GM12878 (cell line): ENCODE results near the gene DNAJC3. TPM values are rescaled to one million over a fixed set of nuclear protein-coding genes. Genes with fewer than 3 reads are reported as not detected.

Experiments
- ATAC-seq: fragments of 200-7000 bp; cut with Tn5 transposase; 3 replicates; pipeline ENCODE4 v1.9.1; 2020; ENCODE audit warnings: mild to moderate bottlenecking, moderate library complexity
- BruUV-seq: library from RNA; stranded (reverse); fragments of 400-500 nt; replicated peaks from 2 replicates; lab custom pipeline; 2021; lab: Mats Ljungman, UMichigan
- CTCF ChIA-PET: fragments of 300-600 bp; sonication (Branson Sonifier 250); formaldehyde crosslinking; extraction: SDS; loops from one replicate; lab custom pipeline; 2021; ENCODE audit warnings: inconsistent platforms; lab: Yijun Ruan, JAX
- POLR2A ChIA-PET: fragments of 350-600 bp; formaldehyde crosslinking; extraction: SDS; loops from one replicate; lab custom pipeline; 2021; ENCODE audit warnings: inconsistent platforms; lab: Charles Lee
- RAD21 ChIA-PET: fragments of 300-600 bp; sonication (Branson Sonifier 250); formaldehyde crosslinking; loops from one replicate; lab custom pipeline; 2023; ENCODE audit warnings: antibody characterized with exemption; ENCODE audit not compliant: unreplicated experiment; lab: Charles Lee
- SMC1A ChIA-PET: fragments of 300-600 bp; sonication (Branson Sonifier 250); formaldehyde crosslinking; loops from one replicate; lab custom pipeline; 2023; ENCODE audit not compliant: unreplicated experiment, uncharacterized antibody; lab: Charles Lee
- DNase-seq: peaks from one replicate; pipeline ENCODE4 v3.0.0-alpha.2; 2011; ENCODE audit warnings: low read depth, low spot score
- FAIRE-seq: peaks from 3 replicates; lab custom pipeline; 2011; peaks lifted over from hg19 to GRCh38; lab: Jason Lieb, UNC
- H2AFZ ChIP-seq: 2 replicates; pipeline ENCODE4 v1.6.0; 2011; ENCODE audit warnings: low read depth, low read length, control low read depth; ENCODE audit not compliant: control insufficient read depth
- H3K27ac ChIP-seq: 2 replicates; pipeline ENCODE4 v1.5.1; 2011; ENCODE audit warnings: control low read depth; ENCODE audit not compliant: control insufficient read depth, insufficient read depth
- H3K27me3 ChIP-seq, 2 experiments: replicated peaks in 1 of 2; 2 replicates each; pipeline versions ENCODE4 v1.6.0 to v1.6.1; 2011; ENCODE audit warnings: low read length in 1 of 2; ENCODE audit not compliant: control insufficient read depth in 2 of 2, insufficient read depth in 2 of 2
- H3K36me3 ChIP-seq, 2 experiments: 2 replicates each; pipeline ENCODE4 v1.5.1; 2011; ENCODE audit warnings: low read length in 1 of 2; ENCODE audit not compliant: control insufficient read depth in 2 of 2, insufficient read depth in 2 of 2
- H3K4me1 ChIP-seq: 2 replicates; pipeline ENCODE4 v1.6.1; 2011; ENCODE audit warnings: mild to moderate bottlenecking, low read length, moderate library complexity, mixed read lengths; ENCODE audit not compliant: control insufficient read depth, insufficient read depth
- H3K4me2 ChIP-seq: 2 replicates; pipeline ENCODE4 v1.6.0; 2011; ENCODE audit warnings: control low read depth; ENCODE audit not compliant: control insufficient read depth, insufficient read depth
- H3K4me3 ChIP-seq: fragments of 200-600 bp; sonication (generic); 2 replicates; pipeline ENCODE4 v1.5.1; 2016
- H3K79me2 ChIP-seq: 2 replicates; pipeline ENCODE4 v1.6.0; 2011; ENCODE audit warnings: low read length; ENCODE audit not compliant: control insufficient read depth, insufficient read depth
- H3K9ac ChIP-seq: 2 replicates; pipeline ENCODE4 v1.8.0; 2011; ENCODE audit warnings: low read length, control low read depth, mixed read lengths; ENCODE audit not compliant: control insufficient read depth, insufficient read depth
- H3K9me3 ChIP-seq: replicated peaks from 3 replicates; pipeline ENCODE4 v1.5.1; 2011; ENCODE audit warnings: mild to moderate bottlenecking, low read length; ENCODE audit not compliant: control insufficient read depth, insufficient read depth
- H4K20me1 ChIP-seq: 2 replicates; pipeline ENCODE4 v1.6.0; 2011; ENCODE audit not compliant: control insufficient read depth, insufficient read depth
- CBX5 ChIP-seq: sonication (generic); IDR thresholded peaks from 2 replicates; pipeline ENCODE4 v1.6.1; 2016; ENCODE audit warnings: low read depth, moderate library complexity, mild to moderate bottlenecking, inconsistent platforms
- HDAC2 ChIP-seq: fragments of 200-600 bp; sonication (generic); IDR thresholded peaks from 2 replicates; pipeline ENCODE4 v1.6.1; 2017
- JUND ChIP-seq: IDR thresholded peaks from 2 replicates; pipeline ENCODE4 v1.6.1; 2012; ENCODE audit warnings: low read depth, mild to moderate bottlenecking, low read length, improper control_type of control experiment, moderate library complexity
- SPI1 ChIP-seq: IDR thresholded peaks from 2 replicates; pipeline ENCODE4 v1.6.1; 2011; ENCODE audit warnings: low read depth, mild to moderate bottlenecking, low read length, moderate library complexity, borderline replicate concordance; ENCODE audit not compliant: insufficient read depth
- SREBF2 ChIP-seq: IDR thresholded peaks from 2 replicates; pipeline ENCODE4 v1.6.1; 2012; ENCODE audit warnings: mild to moderate bottlenecking, low read length
- TBL1XR1 ChIP-seq: IDR thresholded peaks from 2 replicates; pipeline ENCODE4 v1.6.1; 2012; ENCODE audit warnings: low read depth, low read length, improper control_type of control experiment
- TCF7 ChIP-seq: IDR thresholded peaks from 2 replicates; pipeline ENCODE4 v1.6.1; 2014; ENCODE audit warnings: antibody characterized with exemption, borderline replicate concordance
- ZNF217 ChIP-seq: fragments of 450-650 bp; IDR thresholded peaks from 2 replicates; pipeline ENCODE4 v1.6.1; 2017; ENCODE audit warnings: antibody characterized with exemption, mild to moderate bottlenecking
- ZNF384 ChIP-seq: IDR thresholded peaks from 2 replicates; pipeline ENCODE4 v1.6.1; 2012; ENCODE audit warnings: low read depth, mild to moderate bottlenecking, low read length, improper control_type of control experiment, borderline replicate concordance
- WGBS: methylation state at CpG from one replicate; pipeline ENCODE4 v1.1.6; 2016; ENCODE audit warnings: low lambda C conversion rate; ENCODE audit not compliant: insufficient replicate concordance, insufficient coverage; ENCODE audit errors: missing lambda C conversion rate; 5-methylcytosine and 5-hydroxymethylcytosine counted together
- in situ Hi-C: fragments of 300-500 bp; cut with MboI; formaldehyde crosslinking; loops from 9 replicates; pipeline ENCODE4 v1.14.3; 2018; ENCODE audit warnings: mixed read lengths
- intact Hi-C: fragments of 100-400 bp; cut with micrococcal nuclease; formaldehyde crosslinking; loops from one replicate; pipeline ENCODE4 v1.14.2; 2022; ENCODE audit not compliant: unreplicated experiment
- polyA plus RNA-seq, 11 experiments: library from polyadenylated mRNA; depleted of rRNA in 4 of 11; unstranded in 6 of 11; stranded (reverse) in 5 of 11; fragments of >200 nt; fragmentation: Nextera tagmentation in 4 of 11; fragmentation: Illumina TruSeq in 1 of 11; extraction: Ambion mirVana in 4 of 11; extraction: Trizol in 1 of 11; gene quantifications; 1 replicate in 1 of 11; 2 replicates in 10 of 11; pipeline versions ENCODE4 v1.2.1 to v1.2.3, GENCODE V29; 2011 to 2016; ENCODE audit warnings: inconsistent platforms in 2 of 11, missing spikeins in 2 of 11, low read depth in 1 of 11
- total RNA-seq, 4 experiments: library from RNA; depleted of rRNA in 3 of 4; stranded (reverse); fragments of >200 nt in 3 of 4; fragmentation: Illumina TruSeq in 1 of 4; extraction: Trizol in 1 of 4; gene quantifications; 2 replicates each; pipeline versions ENCODE4 v1.2.1 to v1.2.3, GENCODE V29; 2013 to 2021
- TF ChIP-seq, protein P1 (sequence below): fragments of 450-650 bp; IDR thresholded peaks from 2 replicates; pipeline ENCODE4 v1.6.1; 2016; ENCODE audit warnings: mild to moderate bottlenecking, moderate library complexity, borderline replicate concordance
- TF ChIP-seq, protein P2 (sequence below): IDR thresholded peaks from 2 replicates; pipeline ENCODE4 v1.6.1; 2012; ENCODE audit warnings: low read depth, low read length, improper control_type of control experiment
- TF ChIP-seq, protein P3 (sequence below): IDR thresholded peaks from 2 replicates; pipeline ENCODE4 v1.6.1; 2011; ENCODE audit warnings: low read depth, mild to moderate bottlenecking, low read length, moderate library complexity, borderline replicate concordance; ENCODE audit errors: extremely low read depth
- TF ChIP-seq, protein P4 (sequence below): fragments of 450-650 bp; IDR thresholded peaks from 2 replicates; pipeline ENCODE4 v1.6.1; 2014; ENCODE audit warnings: mild to moderate bottlenecking
- TF ChIP-seq, protein P5 (sequence below): fragments of 450-650 bp; IDR thresholded peaks from 2 replicates; pipeline ENCODE4 v1.6.1; 2017; ENCODE audit warnings: mild to moderate bottlenecking

Gene DNAJC3
- total and polyA plus RNA-seq, 10 of the 15 experiments (the other 5 are each of a cell fraction or from before 2014, with no cell fraction given) = 9.3 to 37.4 (median 19.0) TPM

DNA sequence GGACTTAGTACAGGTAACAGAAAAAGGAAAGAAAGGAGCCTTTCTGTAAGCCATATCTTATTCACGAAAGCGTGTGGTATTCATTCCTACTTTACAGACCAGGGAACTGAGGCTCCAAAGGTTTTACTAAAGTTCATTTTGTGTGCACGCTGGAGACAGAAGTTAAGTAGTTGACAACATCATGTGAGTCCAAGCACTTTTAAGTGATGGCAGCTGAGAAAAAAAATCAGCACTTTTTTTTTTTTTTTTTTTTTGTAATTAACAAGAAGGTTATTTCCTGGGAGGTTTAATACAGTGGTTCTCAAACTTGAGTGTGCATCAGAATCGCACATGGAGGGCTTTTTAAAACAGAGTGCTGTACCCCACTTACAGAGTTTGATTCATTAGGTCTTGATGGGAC, 2.0 kb downstream of the DNAJC3 start:
- H3K4me1 ChIP-seq = no peaks in the 10 kb centered on the region
- H3K9ac ChIP-seq = peak overlapping the region; percentile 97
- peaks cover 0 to 3% of the 10 kb centered on the region in 2 experiments; a peak in 1 of 4 replicates for H3K36me3 ChIP-seq
- ATAC-seq = no peak
- no peak for TF ChIP-seq TBL1XR1
- TF ChIP-seq ZNF217 = no peak
- TF ChIP-seq SPI1 = no peak
- peak; percentile 76 for TF ChIP-seq ZNF384
- 0 out of 2 replicates have a peak, but pooled peaks have one; percentile 20 for TF ChIP-seq SREBF2
- TF ChIP-seq CBX5 = no peak
- no peak for TF ChIP-seq TCF7
- no peak for TF ChIP-seq JUND
- TF ChIP-seq, protein P1, sequence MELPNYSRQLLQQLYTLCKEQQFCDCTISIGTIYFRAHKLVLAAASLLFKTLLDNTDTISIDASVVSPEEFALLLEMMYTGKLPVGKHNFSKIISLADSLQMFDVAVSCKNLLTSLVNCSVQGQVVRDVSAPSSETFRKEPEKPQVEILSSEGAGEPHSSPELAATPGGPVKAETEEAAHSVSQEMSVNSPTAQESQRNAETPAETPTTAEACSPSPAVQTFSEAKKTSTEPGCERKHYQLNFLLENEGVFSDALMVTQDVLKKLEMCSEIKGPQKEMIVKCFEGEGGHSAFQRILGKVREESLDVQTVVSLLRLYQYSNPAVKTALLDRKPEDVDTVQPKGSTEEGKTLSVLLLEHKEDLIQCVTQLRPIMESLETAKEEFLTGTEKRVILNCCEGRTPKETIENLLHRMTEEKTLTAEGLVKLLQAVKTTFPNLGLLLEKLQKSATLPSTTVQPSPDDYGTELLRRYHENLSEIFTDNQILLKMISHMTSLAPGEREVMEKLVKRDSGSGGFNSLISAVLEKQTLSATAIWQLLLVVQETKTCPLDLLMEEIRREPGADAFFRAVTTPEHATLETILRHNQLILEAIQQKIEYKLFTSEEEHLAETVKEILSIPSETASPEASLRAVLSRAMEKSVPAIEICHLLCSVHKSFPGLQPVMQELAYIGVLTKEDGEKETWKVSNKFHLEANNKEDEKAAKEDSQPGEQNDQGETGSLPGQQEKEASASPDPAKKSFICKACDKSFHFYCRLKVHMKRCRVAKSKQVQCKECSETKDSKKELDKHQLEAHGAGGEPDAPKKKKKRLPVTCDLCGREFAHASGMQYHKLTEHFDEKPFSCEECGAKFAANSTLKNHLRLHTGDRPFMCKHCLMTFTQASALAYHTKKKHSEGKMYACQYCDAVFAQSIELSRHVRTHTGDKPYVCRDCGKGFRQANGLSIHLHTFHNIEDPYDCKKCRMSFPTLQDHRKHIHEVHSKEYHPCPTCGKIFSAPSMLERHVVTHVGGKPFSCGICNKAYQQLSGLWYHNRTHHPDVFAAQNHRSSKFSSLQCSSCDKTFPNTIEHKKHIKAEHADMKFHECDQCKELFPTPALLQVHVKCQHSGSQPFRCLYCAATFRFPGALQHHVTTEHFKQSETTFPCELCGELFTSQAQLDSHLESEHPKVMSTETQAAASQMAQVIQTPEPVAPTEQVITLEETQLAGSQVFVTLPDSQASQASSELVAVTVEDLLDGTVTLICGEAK = no peak
- no peak for TF ChIP-seq HDAC2
- TF ChIP-seq, protein P2, sequence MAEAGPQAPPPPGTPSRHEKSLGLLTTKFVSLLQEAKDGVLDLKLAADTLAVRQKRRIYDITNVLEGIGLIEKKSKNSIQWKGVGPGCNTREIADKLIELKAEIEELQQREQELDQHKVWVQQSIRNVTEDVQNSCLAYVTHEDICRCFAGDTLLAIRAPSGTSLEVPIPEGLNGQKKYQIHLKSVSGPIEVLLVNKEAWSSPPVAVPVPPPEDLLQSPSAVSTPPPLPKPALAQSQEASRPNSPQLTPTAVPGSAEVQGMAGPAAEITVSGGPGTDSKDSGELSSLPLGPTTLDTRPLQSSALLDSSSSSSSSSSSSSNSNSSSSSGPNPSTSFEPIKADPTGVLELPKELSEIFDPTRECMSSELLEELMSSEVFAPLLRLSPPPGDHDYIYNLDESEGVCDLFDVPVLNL = 0 out of 2 replicates have a peak, but pooled peaks have one; percentile 19
- TF ChIP-seq, protein P3, sequence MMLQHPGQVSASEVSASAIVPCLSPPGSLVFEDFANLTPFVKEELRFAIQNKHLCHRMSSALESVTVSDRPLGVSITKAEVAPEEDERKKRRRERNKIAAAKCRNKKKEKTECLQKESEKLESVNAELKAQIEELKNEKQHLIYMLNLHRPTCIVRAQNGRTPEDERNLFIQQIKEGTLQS = no peak
- TF ChIP-seq, protein P4, sequence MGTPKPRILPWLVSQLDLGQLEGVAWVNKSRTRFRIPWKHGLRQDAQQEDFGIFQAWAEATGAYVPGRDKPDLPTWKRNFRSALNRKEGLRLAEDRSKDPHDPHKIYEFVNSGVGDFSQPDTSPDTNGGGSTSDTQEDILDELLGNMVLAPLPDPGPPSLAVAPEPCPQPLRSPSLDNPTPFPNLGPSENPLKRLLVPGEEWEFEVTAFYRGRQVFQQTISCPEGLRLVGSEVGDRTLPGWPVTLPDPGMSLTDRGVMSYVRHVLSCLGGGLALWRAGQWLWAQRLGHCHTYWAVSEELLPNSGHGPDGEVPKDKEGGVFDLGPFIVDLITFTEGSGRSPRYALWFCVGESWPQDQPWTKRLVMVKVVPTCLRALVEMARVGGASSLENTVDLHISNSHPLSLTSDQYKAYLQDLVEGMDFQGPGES = no peak
- TF ChIP-seq, protein P5, sequence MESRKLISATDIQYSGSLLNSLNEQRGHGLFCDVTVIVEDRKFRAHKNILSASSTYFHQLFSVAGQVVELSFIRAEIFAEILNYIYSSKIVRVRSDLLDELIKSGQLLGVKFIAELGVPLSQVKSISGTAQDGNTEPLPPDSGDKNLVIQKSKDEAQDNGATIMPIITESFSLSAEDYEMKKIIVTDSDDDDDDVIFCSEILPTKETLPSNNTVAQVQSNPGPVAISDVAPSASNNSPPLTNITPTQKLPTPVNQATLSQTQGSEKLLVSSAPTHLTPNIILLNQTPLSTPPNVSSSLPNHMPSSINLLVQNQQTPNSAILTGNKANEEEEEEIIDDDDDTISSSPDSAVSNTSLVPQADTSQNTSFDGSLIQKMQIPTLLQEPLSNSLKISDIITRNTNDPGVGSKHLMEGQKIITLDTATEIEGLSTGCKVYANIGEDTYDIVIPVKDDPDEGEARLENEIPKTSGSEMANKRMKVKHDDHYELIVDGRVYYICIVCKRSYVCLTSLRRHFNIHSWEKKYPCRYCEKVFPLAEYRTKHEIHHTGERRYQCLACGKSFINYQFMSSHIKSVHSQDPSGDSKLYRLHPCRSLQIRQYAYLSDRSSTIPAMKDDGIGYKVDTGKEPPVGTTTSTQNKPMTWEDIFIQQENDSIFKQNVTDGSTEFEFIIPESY = no peak
- TF ChIP-seq, all 136 proteins: peak for 3
- in situ Hi-C loops = loop anchor here (25.0 kb wide), 1 partner anchor 1758 kb away; the partner anchor contains the start of gene RAP2A
- Histone ChIP-seq H3K9me3 (no peaks in the 10 kb centered on the region; the same call in 1 of the 3 replicates), H3K4me3 (peak overlapping the region; percentile 94), H3K27me3 (no peaks in the 10 kb centered on the region), H3K27ac (no peak overlapping the region; the same call in 1 of the 2 replicates), H2AFZ (no peak overlapping the region), H3K79me2 (peaks cover 79% of the 10 kb centered on the region), H3K4me2 (peak overlapping the region; percentile 85), H4K20me1 (no peaks in the 10 kb centered on the region)
- intact Hi-C loops = loop anchor here (5.0 kb wide), 2 partner anchors 153 to 1753 kb away; partner anchors contain the start of gene RAP2A
- CTCF ChIA-PET = no interaction called here
- SMC1A ChIA-PET = interaction anchor here (1.3 kb wide), 1 partner anchor 21 kb away, joined by 4 read pairs; no protein-coding TSS in a partner anchor
- POLR2A ChIA-PET = interaction anchor here (0.5 to 0.6 kb wide), 2 partner anchors 55 to 476 kb away, joined by 4 to 6 read pairs; no protein-coding TSS in a partner anchor
- no TSS peak for BruUV-seq
- WGBS = 87% methylated on average over 4 of the region's 4 CpGs
- no peak for FAIRE-seq
- RAD21 ChIA-PET = no interaction called here
- no peak for DNase-seq
